Iris pigment epithelial cell (primary cell): Measurements from ENCODE around the gene STMN3.
"Not testable (repeated sequence)": the region's sequence is repeated elsewhere in the genome, so short reads cannot be mapped to it uniquely, and the experiment has no call there.

Experiments
- DNase-seq: peaks from one replicate; pipeline ENCODE4 v3.0.0-alpha.2; 2011; ENCODE audit warnings: low read depth

Gene STMN3

GRCh38 chr20:63635431-63636141 is 17.6 kb downstream of the STMN3 start:
- DNase-seq, result no peak

- DNase-seq, result no peak
These were observed 19.5 kb downstream of the STMN3 start for GRCh38 chr20:63633732-63634131.

- not testable (repeated sequence) for DNase-seq
These were observed 21.8 kb downstream of the STMN3 start for GRCh38 chr20:63631426-63631825.

- DNase-seq, result not testable (repeated sequence)
These were observed 22.3 kb downstream of the STMN3 start for GRCh38 chr20:63630956-63631355.

DNA sequence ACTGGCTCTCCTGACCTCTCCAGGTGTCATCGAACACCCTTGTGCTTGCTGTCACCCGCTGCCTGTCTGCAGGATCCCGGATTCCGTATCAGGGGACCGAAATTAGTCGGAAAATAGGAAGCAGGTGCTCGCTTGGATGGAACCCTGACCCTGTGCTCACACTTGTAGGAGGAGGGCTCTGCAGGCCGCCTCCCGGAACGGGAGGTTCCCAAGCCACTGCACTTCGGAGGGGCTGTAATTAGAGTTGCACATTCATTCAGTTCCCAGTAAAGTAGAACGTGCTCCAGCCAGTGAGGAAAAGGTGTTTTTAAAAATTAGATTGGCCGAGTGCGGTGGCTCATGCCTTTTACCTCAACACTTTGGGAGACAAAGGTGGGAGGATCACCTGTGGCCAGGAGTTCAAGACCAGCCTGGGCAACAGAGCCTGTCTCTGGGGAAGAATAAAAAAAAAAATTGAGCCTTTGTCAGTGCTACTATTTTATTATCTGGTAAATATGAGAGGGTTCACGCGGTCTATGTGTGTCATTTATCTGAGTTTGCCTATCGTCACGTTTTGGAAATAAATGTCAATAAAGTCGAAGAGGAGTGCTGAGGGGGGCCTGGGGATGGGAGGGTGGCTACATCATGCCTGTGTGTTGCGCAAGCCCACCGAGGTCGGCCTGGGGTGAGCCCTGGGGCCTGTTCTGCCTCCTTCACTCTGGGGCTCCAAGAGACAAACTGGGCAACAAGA is 24.8 kb downstream of the STMN3 start:
- DNase-seq, result peak; percentile 68

GRCh38 chr20:63627751-63628245 is 25.4 kb downstream of the STMN3 start:
- no peak for DNase-seq

- peak; percentile 93 for DNase-seq
These were observed 26.0 kb downstream of the STMN3 start for GRCh38 chr20:63627129-63627750.

- no peak for DNase-seq
These were observed 26.6 kb downstream of the STMN3 start, which contains the start of gene GMEB2 for GRCh38 chr20:63626424-63627128. TSS of gene GMEB2 (minus strand) at chr20:63627101. CDS start at chr20:63619397, 7,704 bp downstream.

DNA sequence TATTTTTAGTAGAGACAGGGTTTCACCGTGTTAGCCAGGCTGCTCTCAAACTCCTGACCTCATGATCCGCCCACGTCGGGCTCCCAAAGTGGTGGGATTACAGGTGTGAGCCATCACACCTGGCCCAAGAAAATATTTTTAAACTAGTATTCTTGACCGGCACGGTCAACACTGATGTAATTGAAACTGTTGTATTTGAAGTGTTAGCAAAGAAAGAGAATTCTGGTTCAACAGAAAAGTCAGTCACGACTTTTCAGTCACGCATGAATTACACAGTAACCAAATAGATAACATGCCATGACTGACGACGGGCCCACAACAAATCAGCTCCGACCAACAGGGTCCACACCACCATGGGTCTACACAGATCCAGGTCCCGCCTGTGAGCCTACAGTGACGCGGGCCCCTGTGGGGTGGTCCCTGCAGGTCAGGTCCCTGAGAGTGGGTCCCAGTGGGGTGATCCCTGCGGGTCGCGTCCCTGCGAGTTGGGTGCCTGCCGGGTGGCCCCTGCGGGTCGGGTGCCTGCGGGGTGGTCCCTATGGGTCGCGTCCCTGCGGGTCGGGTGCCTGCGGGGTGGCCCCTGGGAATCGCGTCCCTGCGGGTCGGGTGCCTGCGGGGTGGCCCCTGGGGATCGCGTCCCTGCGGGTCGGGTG is 27.3 kb downstream of the STMN3 start:
- DNase-seq, result peak; percentile 27

- DNase-seq, result peak; percentile 78
These were observed 28.7 kb downstream of the STMN3 start for GRCh38 chr20:63624486-63624885.

- DNase-seq, result no peak
These were observed 30.5 kb downstream of the STMN3 start for GRCh38 chr20:63622732-63623131.

- no peak for DNase-seq
These were observed 31.1 kb downstream of the STMN3 start for GRCh38 chr20:63622096-63622495.

DNA sequence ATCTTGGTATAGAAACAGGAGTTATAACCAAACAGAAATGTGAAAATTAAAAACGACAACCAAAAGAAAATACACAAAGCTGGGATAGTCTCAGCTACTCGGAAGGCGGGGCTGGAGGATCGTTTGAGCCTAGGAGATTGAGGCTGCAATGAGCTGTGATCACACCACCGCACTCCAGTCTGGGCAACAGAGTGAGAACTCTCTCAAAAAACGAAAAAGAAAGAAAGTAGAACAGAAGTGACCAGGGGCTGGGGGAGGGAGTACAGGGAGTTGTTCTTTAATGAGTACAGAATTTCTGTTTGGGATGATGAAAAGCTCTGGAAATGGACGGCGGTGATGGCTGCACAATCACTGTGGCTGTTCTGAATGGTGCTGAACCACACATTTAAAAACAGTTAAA is 32.2 kb downstream of the STMN3 start:
- DNase-seq, result no peak

DNA sequence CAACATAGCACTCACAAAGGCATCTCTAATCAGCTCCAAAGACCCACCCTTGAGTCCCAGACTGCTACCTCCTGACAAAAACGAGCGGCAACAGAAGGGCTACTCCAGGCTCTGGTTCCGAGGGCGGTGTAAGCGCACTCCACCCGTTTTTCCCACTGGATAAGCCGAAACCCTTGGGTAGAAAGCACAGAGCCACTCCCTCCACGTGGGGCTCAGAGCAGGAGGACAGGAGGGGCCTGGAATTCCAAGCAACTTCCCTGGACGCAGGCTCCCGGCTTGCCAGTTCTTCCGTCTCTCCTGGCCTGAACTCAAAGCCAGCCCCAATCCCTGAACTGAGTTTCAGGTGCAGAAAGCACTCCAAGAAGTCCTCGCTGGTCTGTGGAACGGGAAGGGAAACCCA is 33.7 kb downstream of the STMN3 start:
- DNase-seq, result no peak

DNA sequence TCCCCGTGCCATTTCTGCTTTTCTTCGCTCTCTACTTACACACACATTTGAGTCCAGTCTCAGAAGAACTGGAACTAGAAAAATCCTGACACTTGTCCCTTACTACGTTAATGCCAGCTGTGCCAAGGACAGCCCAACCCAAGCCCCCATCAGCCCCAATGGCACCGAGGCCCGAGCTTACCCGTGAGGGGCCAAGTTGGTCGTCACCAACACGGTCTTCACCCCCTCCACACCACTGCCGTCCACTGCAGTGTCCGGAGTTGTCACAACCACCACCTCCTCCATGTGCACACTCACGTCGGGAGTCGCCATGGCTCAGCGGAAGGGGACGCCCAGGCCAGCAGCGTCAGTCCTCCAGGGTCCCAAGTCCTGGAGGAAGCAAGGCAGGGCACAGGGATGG is 34.1 kb downstream of the STMN3 start:
- no peak for DNase-seq

DNA sequence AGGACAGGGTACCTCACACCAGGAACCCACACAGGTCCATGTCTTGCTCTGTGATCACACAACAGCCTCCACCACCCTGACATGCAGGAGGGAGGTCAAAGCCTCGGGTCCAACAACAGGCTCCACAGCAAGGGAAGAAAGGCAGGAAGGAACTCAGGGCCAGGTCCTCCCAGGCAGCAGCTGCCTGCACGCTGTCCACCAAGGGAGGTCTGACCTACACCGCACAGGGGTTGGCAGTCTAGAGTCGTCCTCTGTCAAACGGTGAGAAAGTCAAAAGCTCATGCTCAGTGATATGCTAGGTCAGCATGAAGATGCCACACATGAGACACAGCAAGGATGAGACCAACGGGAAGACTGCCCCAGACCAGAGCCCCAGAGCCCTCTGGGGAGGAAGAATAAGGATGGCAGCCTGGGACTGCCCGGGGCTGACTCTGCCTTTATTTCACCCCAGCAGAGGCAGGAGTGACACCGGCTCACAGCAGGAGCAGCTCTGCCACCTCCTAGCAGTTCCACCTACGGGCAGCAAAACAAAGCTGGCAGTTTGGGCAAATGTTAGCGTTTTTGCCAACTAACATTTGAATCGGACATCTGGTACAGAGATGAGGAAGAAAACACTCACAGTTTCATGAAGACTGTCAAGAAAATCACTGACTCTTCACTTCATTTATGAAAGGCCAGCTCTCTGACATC is 34.8 kb downstream of the STMN3 start:
- no peak for DNase-seq

DNA sequence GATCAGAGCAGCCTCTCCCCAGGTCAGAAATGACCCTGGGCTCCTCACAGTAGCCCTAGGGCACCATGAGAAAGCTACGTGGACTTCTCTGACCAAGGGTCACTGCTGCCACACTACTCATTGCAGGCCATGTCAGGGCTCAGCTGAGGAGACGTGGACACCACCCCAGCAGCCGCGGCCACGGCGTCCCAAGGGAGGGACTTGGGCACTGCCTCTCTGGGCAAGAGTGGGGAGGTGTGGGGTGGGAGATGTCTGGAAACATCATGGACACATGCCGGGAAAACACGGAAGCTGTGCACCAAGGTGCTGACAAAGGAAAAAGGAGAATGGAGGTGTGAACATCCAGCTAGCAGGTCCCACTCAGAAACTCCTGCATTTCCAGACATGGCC is 35.4 kb downstream of the STMN3 start:
- DNase-seq, result no peak

DNA sequence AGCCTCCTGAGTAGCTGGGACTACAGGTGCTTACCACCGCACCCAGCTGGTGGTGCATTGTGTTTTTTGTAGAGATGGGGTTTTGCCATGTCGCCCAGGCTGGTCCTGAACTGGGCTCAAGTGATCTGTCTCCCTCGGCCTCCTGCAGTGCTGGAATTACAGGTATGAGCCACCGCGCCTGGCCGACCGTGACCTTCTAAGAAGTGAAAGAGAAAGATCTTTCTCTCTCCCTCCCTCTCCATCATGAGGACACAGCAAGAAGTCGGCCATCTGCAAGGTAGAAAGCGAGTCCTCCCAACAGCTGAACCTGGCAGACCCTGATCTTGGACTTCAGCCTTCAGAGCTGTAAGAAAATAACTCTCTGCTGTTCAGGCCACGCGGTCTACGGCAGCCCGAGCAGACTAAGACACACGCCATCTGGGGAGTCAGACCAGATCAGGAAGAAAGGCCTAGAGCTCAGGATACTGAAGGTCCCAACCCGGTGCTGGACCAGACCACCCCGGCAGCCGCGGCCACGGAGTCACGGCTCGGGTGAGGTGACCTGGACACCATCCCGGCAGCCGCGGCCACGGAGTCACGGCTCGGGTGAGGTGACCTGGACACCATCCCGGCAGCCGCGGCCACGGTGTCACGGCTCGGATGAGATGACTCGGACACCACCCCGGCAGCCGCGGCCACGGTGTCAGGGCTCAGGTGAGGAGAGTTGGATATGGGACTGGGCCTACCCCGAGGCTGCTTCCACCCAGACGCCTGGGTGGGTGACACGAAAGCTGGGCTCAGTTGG is 35.9 kb downstream of the STMN3 start:
- no peak for DNase-seq

GRCh38 chr20:63613863-63614594 is 39.2 kb downstream of the STMN3 start:
- DNase-seq, result not testable (repeated sequence)
